Measurements from ENCODE around the gene BCAM.

DNA sequence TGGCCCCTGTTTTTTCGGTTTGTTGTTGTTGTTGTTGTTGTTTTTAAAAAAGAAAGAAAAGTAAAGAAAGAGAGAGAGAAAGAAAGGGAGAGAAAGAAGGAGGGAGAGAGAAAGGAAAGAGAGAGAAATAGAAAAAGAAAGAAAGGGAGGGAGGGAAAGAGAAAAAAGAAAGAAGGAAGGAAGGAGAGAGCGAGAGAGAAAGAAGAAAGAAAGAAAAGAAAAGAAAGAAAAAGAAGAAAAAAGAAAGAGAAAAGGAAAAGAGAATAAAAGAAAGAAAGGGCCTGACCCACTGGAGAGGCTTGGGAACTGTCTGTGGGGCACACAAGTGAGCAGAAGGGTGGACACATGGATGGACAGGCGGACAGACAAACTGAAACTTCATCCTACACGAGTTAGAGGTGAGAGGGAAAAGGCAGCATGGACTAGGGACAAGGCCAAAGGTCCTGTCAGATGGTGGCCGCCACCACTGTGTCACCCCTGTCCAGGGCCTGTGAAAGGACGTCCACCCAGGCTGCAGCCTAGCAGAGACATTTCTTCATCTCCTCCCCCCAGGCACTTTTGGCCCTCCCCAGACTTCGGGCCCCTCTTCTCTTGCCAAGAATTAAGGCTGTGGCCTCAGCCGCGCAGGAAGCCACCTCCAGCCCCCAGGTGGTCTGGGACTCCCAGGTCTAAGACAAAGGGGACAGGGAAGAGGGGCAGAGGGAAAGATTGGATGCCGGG is 9.1 kb upstream of the BCAM start:
- no peak for TF ChIP-seq POLR2A (IDR thresholded peaks at IDR 0.05; ENCODE audit: low read depth, low read length)
- no peak for TF ChIP-seq TAF1 (IDR thresholded peaks at IDR 0.05; ENCODE audit: borderline replicate concordance, low read depth, low read length)
